EH (cell line): ENCODE data around the gene PRPF31.
"Not testable (repeated sequence)": the region's sequence is repeated elsewhere in the genome, so short reads cannot be mapped to it uniquely, and the experiment has no call there.

ENCODE experiments used
- DNase-seq: peaks from one replicate; pipeline ENCODE4 v3.0.0-alpha.2; 2015; ENCODE audit warnings: low read depth

PRPF31 gene, protein sequence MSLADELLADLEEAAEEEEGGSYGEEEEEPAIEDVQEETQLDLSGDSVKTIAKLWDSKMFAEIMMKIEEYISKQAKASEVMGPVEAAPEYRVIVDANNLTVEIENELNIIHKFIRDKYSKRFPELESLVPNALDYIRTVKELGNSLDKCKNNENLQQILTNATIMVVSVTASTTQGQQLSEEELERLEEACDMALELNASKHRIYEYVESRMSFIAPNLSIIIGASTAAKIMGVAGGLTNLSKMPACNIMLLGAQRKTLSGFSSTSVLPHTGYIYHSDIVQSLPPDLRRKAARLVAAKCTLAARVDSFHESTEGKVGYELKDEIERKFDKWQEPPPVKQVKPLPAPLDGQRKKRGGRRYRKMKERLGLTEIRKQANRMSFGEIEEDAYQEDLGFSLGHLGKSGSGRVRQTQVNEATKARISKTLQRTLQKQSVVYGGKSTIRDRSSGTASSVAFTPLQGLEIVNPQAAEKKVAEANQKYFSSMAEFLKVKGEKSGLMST

DNA sequence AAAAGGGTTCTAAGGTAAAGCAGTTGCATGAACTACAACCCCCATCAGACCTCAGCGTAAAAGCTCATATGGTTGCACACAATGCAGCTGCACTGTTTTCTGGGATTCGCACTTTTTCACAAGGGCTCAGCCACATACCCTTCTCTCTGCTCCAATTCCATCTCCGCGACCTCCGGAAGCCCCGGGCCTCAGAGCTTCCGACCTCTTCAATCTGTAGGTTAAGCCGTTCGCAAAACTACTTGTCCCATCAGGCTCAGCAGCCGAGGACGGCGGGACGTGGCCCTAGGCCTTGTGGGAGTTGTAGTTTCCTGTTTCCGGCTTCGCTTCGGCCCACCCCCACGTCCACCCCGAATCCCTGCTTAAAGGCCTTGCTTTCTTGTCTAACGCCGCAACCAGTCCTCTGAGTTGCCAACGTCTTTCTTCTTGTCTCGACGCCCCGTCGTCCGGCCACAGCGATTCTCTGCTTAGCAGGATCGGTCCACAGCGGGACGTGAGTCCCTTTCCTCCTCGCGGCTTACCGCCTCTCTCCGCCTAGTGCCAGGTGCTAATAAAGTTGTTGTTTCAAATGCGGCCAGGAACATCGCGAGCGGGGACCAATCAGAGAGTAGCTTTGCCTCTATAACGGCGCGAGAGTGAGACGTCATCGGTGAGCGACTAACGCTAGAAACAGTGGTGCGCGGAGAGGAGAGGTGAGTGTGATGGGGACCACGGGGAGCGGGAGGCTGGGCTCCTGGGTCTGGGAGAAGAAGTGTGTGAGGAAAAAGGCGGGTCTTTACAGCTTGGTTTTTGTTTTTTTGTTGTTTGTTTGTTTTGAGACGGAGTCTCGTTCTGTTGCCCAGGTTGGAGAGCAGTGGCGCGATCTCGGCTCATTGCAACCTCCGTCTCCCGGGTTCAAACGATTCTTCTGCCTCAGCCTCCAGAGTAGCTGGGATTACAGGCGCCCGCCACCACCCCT is at the start of gene PRPF31, which contains the start of gene TFPT:
Gene PRPF31, plus strand, starts transcription at position 646 of the 955 bp plus-strand sequence. CDS start 2,525 bp downstream, outside the sequence.
Gene TFPT, minus strand, starts transcription at position 549 of the 955 bp plus-strand sequence. Its CDS starts 388 bp downstream, at position 161.
- DNase-seq = peak; percentile 97

DNA sequence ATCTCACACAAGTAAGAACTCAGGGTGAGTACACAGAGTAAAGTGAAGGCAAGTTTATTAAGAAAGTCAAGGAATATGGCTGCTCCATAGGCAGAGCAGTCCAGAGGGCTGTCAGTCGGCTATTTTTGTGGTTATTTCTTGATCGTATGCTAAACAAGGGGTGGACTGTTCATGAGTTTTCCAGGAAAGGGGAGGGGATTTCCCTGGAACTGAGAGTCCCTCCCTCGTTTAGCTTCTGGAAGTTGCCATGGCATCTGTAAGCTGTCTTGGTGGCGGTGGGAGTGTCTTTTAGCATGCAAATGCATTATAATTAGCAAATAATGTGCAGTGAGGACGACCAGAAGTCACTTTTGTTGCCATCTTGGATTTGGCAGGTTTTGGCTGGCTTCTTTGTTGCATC is 46.1 kb upstream of the PRPF31 start:
- DNase-seq = no peak

DNA sequence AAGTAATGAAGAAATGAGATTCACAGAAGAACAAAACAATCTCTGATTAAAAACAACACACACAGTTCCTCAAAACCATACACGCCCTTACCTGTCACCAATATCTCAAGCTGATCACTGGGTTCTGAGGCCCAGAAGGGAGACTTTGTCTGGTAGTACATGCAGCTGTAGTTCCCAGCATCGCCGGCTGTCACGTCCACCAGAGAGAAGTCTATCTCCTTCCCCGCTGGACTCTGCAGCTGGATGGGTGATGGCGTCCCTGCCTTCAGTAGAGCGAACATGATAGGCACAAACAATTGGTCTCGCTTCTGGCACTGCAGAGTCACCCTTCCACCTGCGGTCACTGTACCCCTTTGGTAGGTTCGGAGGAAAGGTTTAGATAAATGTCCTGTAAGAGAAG is 41.7 kb upstream of the PRPF31 start:
- no peak for DNase-seq

DNA sequence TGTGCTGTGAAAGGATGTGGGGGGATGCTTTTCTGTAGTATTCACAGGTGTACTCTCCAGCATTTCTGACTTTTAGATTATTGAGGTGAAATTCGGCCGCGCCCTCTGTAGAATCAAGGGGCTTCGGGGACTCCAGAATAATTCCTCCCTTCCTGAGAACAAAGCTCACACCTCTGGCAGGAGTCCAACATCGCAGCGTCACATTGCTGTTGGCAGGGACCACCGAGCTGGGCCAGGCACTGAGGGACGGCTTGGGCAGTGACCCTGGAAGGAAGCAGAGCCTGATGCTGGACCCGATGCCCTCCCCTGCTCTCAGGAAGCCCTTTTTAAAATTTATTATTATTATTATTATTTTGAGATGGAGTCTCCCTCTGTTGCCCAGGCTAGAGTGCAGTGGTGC is 40.7 kb upstream of the PRPF31 start:
- no peak for DNase-seq

DNA sequence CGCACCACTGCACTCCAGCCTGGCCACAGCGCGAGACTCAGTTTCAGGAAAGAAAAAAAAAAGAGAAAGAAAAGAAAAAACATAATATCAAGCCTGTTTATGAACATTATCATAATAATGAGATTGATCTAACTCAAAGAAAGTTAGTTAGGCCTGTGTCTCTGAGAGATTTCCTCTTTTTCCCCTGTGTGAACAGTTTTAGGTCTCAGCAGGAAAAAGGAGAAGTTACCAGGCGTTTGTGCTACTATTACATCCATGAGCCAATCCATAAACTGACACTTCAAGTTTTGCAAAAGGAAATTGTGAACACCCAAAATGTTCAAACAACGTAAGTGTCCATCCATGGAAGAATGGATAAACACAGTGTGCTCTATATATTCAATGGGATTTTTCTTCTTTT is 38.2 kb upstream of the PRPF31 start:
- no peak for DNase-seq

DNA sequence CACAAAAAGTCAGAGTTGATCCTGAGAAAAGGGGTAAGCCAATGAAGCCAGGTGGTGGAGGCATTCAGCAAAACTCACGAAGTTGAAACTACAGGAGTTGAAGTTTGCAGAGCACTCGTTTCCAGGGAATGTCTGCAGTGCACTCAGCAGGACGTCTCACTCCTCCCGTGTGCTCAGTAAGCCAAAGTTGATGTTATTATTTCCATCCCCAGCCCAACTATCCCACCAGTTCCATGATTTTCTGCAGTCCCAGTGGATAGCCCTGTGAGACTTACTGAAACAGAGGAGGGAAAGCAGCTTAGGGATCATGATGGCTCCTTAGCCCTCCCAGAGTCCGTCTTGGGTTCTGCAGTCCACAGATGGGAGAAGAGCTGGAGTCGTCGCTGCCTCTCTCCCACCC is 34.5 kb upstream of the PRPF31 start, which contains the start of gene TARM1:
Gene TARM1, minus strand, starts transcription at position 334 of the 400 bp plus-strand sequence. Its CDS starts 25 bp downstream, at position 309.
- no peak for DNase-seq

DNA sequence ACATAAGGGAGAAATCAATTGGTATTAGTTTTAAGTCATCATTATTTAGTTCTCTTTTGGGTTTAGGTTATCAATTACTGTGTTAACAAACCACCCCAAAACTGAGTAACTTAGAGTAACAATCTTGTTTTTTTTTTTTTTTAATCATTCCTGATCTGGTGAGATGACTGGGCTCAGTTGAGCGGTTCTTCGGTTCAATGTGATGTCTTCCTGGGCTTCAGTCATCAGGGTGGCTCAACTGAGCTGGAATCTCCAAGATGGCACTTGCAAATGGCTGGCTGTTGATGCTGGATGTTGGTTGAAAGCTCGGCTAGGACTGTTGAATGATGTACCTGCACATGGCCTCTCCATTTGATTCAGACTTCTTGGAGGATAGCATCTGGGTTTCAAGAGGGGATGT is 31.1 kb upstream of the PRPF31 start:
- DNase-seq = no peak

DNA sequence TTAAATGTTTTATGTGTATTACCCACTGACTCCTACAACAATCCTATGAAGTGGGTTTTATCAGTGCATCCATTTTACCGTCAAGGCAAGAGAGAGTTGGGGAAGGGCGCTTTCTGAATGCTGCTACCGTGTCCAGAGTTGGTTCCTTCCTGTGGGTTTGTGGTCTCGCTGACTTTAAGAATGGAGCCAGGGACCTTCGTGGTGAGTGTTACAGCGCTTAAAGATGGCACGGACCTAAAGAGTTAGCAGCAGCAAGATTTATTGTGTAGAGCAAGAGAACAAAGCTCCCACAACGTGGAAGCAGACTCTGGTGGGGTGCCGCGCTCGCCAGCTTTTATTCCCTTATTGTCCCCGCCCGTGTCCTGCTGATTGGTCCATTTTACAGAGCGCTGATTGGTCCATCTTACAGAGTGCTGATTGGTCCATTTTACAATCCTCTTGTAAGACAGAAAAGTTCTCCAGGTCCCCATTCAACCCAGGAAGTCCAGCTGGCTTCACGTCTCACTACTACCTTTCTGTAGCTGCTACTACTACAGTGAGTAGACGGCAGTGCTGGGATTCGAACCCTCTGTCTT is 21.0 kb upstream of the PRPF31 start:
- DNase-seq = no peak

DNA sequence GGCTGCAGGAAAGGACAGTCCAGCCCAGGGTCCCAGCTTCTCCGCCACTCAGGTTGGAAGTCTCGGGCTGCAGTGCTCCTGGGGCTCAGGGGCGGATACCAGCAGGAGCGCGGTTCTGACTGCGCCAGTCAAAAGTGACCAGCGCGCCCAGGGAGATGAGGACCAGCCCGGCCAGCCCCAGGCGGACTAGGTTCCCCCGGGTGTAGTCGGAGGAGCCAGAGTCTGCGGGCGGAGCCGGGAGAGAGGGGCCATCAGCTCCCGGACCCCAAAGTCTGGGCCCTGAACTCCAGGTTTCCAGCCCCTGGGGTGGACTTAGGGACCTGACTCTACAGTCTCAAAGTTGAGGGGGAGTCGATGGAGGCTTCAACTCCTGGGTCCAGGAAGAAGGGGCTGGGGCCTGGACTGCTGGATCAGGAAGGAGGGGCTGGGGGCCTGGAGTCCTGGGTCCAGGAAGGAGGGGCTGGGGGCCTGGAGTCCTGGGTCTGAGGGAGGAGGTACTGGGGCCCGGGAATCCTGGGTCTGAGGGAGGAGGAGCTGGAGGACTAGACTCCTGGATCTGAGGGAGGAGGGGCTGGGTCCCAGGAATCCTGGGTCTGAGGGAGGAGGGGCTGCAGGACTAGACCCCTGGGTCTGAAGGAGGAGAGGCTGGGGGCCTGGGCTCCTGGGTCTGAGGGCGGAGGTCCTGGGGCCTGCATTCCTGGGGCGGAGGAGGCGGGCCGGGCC is 20.3 kb upstream of the PRPF31 start:
- no peak for DNase-seq

DNA sequence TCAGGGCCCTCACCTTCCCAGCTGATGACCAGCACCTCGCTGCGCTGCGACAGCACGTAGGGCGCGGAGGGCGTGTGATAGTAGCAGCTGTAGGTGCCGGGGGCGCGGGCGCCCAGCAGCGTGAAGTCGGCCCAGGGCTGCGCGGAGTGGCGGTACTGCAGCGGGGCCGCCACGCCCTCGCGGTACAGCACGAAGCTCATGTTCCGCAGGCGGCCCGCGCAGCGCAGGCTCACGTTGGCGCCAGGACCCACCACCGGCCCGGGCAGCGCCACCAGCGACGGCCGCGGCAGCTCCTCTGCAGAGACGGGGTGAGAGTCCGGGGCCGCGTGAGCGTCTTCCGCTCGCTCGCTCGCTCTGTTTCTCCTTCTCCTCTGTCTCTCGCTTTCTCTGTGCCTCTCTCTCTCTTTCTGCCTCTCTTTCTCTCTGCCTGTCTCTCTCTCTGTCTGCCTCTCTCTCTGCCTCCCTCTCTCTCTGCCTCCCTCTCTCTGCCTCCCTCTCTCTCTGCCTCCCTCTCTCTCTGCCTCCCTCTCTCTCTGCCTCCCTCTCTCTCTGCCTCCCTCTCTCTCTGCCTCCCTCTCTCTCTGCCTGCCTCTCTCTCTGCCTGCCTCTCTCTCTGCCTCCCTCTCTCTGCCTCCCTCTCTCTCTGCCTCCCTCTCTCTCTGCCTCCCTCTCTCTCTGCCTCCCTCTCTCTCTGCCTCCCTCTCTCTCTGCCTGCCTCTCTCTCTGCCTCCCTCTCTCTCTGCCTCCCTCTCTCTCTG is 19.5 kb upstream of the PRPF31 start:
- DNase-seq = peak; percentile 50

DNA sequence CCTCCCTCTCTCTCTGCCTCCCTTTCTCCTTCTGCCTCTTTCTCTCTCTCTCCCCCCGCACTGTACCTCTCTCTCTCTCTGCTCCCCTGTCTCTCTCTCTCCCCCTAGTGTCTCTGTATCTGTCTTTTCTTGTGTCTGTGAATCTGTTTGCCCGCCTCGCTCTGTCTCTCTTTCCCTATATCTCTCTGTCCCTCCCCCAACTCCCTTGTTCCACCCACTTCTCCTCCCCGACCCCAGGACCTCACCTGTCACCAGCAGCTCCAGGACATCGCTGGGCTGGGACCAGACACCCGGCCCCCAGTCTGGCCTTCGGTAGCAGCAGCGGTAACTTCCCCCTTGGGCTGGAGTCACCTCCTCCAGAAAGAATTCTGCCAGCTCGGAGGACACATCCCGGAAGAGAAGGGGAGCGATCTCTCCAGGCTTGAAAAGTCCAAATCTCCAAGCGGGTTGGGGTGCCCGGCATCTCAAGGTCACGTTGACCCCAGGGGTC is 18.9 kb upstream of the PRPF31 start:
- DNase-seq = peak; percentile 48

DNA sequence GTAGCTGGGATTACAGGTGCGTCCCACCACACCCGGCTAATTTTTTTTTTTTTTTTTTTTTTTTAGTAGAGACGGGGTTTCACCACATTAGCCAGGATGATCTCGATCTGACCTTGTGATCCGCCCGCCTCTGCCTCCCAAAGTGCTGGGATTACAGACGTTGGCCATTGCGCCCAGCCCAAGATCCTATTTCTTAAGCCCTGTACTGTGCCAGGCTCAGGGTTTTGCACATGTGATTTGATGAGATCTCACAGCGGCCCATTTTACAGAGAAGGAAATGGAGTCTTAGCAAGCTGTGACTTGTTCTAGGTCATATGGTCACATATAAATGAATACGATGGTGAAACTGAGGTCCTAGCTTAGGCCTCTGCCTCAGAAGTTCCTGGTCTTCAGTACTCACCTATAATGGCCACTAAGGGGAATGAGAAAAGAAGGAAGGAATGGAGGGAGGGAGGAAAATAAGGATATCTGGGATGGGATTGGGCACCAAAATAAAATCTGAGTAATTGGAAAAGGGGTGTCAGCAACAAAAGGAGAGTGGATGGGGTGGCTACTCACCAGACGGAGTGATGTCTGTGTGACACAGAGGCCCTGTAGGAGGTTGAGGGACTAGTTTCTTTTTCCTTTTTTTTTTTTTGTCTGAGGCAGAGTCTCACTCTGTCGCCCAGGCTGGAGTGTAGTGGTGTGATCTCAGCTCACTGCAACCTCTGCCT is 16.2 kb upstream of the PRPF31 start:
- DNase-seq = no peak

DNA sequence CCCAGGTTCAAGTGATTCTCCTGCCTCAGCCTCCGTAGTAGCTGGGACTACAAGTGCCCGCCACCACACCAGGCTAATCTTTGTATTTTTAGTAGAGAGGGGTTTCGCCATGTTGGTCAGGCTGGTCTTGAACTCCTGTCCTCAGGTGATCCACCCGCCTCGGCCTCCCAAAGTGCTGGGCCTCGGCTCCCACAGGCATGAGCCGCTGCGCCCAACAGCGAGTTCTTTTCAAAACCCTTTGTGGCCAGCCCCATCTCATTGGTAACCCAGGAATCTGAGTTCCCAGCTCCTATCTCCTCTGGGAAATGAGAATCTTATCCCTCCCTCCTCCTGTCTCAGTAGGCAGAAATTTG is 15.7 kb upstream of the PRPF31 start:
- not testable (repeated sequence) for DNase-seq

DNA sequence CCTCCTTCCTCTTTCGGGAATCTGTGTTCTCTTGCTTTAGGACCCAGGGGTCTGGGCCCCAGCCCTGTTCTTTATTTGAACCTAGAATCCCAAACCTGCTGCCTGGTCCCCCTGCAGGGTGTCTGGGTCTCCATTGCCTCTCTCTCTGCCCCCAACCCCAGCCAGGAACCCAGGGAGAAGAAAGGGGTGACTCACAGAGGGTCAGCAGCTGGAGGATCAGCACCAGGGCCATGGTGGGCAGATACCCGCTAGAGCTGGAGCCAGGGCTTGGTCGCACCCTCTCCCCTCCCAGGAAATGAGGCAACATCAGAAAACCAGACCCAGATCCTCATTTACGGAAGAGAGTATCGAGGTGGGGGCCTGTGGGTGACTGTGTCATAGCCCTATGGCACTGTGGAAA is 15.0 kb upstream of the PRPF31 start, which contains the start of gene OSCAR:
Gene OSCAR, minus strand, starts transcription at position 243 of the 400 bp plus-strand sequence. Its CDS starts 11 bp downstream, at position 232.
- DNase-seq = peak; percentile 11

DNA sequence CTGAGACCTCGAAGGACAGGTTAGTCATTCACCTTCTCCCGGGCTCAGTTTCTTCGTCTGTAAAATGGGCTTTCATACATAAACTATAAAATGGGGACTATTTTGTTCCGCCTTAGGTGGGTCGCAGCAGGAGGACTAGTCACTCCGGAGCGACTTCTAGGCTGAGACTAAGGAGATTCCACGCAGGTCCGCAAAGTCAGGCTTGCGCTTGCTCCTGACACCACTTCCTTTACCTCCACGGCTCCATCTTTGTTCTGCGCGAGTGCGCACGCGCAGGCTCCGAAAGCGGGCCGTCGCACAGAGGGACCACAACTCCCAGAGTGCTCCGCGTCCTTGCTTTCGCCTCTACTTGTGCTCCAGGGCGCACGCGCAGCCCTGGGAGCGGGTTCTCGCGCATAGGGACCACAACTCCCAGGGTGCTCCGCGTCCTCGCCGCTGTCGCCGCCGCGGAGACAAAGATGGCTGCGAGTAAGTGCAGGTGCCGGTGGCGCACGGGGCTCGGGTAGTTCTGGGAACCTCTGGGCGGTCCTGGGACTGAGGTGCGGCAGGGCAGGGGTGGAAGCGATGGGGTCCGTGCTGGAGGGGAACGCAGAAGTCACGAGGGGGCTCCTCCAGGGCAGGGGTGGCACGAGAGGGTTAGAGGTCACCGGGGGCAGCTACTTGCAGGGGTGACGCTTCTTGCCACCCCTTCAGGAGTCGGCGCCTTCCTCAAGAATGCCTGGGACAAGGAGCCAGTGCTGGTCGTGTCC is 13.0 kb upstream of the PRPF31 start, which contains the start of gene NDUFA3:
Gene NDUFA3, plus strand, starts transcription at position 435 of the 749 bp plus-strand sequence. Its CDS starts 24 bp downstream, at position 459.
- peak; percentile 98 for DNase-seq

DNA sequence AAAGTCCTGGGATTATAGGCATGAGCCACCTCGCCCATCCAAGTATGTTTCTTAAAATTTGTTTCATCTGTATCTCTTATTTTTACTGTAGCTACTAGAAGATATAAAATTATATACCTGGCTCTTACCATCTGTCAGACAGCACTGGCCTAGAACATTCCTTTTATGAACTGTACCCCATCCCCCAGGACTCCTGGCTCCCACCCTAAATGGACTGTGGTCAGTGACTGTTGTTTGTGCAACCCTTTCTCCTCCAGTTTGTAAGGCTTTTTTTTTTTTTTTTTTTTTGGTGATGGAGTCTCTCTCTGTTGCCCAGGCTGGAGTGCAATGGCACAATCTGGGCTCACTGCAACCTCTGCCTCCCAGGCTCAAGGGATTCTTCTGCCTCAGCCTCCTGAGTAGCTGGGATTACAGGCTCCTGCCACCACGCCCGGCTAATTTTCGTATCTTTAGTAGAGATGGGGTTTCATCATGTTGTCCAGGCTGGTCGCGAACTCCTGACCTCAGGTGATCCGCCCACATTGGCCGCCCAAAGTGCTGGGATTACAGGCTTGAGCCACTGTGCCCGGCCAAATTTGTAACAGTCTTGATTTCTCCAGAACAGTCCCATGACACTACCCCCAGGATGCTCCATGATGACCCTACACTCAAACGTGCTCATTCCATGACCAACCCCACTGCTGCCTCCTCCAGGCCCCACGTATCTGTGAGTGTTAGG is 10.4 kb upstream of the PRPF31 start:
- DNase-seq = no peak

DNA sequence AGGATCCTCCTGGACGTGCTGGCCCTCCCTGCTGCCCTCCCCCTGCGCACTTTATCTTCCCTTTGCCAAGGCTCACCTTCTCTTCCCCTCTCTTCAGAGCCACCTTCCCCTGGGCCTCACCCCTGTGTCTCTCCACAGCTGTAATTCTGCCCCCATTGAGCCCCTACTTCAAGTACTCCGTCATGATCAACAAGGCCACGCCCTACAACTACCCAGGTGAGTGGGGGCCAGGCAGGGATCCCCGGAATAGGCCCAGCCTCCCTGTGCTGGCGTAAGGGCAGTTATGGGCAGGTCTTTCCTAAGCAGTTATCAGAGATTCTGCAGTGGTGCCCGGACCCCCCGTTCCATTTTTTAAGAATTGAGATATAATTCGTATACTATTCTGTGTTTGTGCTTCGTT is 9.8 kb upstream of the PRPF31 start:
- DNase-seq = no peak

DNA sequence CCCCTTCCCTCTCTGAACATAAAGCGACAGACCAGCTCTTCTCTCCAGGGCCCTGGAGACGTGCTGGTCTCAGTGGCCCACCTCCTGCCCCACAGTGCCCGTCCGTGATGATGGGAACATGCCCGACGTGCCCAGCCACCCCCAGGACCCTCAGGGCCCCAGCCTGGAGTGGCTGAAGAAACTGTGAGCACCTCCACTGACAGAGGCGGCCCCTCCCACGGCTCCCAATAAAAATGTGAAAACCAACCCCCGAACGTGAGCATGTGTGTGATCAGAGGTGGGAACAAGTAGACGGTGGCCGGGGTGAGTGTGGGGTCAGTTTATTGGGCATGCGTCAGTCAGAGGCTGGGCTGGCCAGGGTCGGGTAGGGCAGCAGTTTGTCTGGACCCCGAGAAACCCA is 8.8 kb upstream of the PRPF31 start:
- DNase-seq = no peak
